Nasal cavity respiratory epithelium epithelial cell of viscerocranial mucosa (primary cell): ENCODE data around the gene ARHGAP19. TPM values are rescaled to one million over a fixed set of nuclear protein-coding genes. Genes with fewer than 3 reads are reported as not detected.

Source experiments
- total RNA-seq: library from RNA; depleted of rRNA; stranded (reverse); fragments of >200 nt; gene quantifications from 2 replicates; pipeline ENCODE4 v1.2.3, GENCODE V29; 2014

Gene ARHGAP19
- 7.2 and 7.9 TPM in 2 replicates for total RNA-seq

GRCh38 chr10:97292097-97292861 lies at the start of gene ARHGAP19:
TSS of gene ARHGAP19 (minus strand) at chr10:97292637. CDS start at chr10:97292627, 10 bp downstream.

GRCh38 chr10:97334370-97335175 lies 42.1 kb upstream of the ARHGAP19 start, which contains the start of gene FRAT2:
TSS of gene FRAT2 (minus strand) at chr10:97334729. CDS start at chr10:97334572, 157 bp downstream.

DNA sequence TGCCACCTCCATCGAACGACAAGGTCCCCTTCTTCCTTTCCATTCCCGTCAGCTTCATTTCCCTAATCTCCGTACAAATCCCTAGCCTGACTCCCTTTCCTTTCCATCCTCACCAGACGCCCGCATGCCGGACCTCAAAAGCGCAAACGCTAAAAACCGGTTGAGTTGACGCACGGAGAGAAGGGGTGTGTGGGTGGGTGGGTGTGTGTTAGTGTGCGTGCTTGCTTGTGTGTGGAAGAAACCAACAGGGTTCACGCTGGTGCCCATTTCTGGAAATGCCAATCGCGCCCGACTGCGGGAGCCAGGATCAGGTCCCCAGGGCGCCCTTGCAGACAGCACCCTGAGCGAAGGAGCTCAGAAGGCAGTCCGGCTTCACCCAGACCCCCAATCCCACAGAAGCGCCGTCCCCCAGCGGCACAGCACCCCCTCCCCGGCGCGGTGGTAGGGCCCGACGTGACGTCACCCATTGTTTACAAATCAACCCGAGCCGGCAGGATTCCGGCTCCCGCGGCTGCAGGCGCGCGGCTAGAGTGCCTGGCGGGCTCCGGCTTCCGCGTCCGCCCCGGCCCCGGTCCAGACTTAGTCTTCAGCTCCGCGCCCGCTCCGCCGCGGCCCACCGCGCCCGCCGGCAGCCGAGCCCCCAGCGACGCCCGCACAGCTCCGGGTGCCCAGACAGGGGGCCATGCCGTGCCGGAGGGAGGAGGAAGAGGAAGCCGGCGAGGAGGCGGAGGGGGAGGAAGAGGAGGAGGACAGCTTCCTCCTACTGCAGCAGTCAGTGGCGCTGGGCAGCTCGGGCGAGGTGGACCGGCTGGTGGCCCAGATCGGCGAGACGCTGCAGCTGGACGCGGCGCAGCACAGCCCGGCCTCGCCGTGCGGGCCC lies 26.6 kb upstream of the ARHGAP19 start, which contains the start of gene FRAT1:
TSS of gene FRAT1 (plus strand) at position 500 of the 880 bp plus-strand sequence. CDS start at position 683, 183 bp downstream.

GRCh38 chr10:97185326-97186058 lies 106.9 kb downstream of the ARHGAP19 start, which contains the start of gene SLIT1:
TSS of gene SLIT1 (minus strand) at chr10:97185959. CDS start at chr10:97185674, 285 bp downstream.

Other genes with a start within 250 kb of the ARHGAP19 start
- under 0.01 TPM in 2 replicates for gene SLIT1, start 106.7 kb downstream of the ARHGAP19 start, total RNA-seq
- 0.68 and 1.1 TPM in 2 replicates for gene FRAT1, start 26.6 kb upstream of the ARHGAP19 start, total RNA-seq
- 8.2 and 10.0 TPM in 2 replicates for gene FRAT2, start 42.1 kb upstream of the ARHGAP19 start, total RNA-seq
- 47.8 and 53.1 TPM in 2 replicates for gene RRP12, start 108.7 kb upstream of the ARHGAP19 start, total RNA-seq
- 275 and 341 TPM in 2 replicates for gene PGAM1, start 133.6 kb upstream of the ARHGAP19 start, total RNA-seq
- gene EXOSC1, start 153.4 kb upstream of the ARHGAP19 start, total RNA-seq: 31.8 and 41.4 TPM in 2 replicates
- 24.3 and 36.1 TPM in 2 replicates for gene ZDHHC16, start 153.5 kb upstream of the ARHGAP19 start, total RNA-seq
- gene MMS19, start 205.8 kb upstream of the ARHGAP19 start, total RNA-seq: 34.2 and 50.1 TPM in 2 replicates
- 13.0 and 18.2 TPM in 2 replicates for gene UBTD1, start 206.3 kb upstream of the ARHGAP19 start, total RNA-seq